Trophoblast cell (in vitro differentiated cells and primary cell): ENCODE measurements around the gene SPATS2.

Experiments used
- DNase-seq, 2 donors: peaks; one replicate each; pipeline ENCODE4 v3.0.0-alpha.2; 2016
- H2AFZ ChIP-seq: 2 replicates; pipeline ENCODE4 v1.6.1; 2013; ENCODE audit warnings: low read length, moderate library complexity, mild to moderate bottlenecking; ENCODE audit not compliant: insufficient read depth, poor library complexity
- H2AK5ac ChIP-seq: 2 replicates; pipeline ENCODE4 v1.6.1; 2013; ENCODE audit warnings: mild to moderate bottlenecking, low read length
- H2BK120ac ChIP-seq: 2 replicates; pipeline ENCODE4 v1.6.1; 2013; ENCODE audit warnings: low read length, mild to moderate bottlenecking, moderate library complexity; ENCODE audit not compliant: insufficient read depth, poor library complexity
- H2BK12ac ChIP-seq: 2 replicates; pipeline ENCODE4 v1.6.1; 2013; ENCODE audit warnings: mild to moderate bottlenecking, low read length, moderate library complexity
- H2BK5ac ChIP-seq: 2 replicates; pipeline ENCODE4 v1.6.1; 2013; ENCODE audit warnings: low read length, low read depth, moderate library complexity, mild to moderate bottlenecking; ENCODE audit not compliant: poor library complexity
- H3K14ac ChIP-seq: 2 replicates; pipeline ENCODE4 v1.6.1; 2013; ENCODE audit warnings: mild to moderate bottlenecking, low read length
- H3K18ac ChIP-seq: 2 replicates; pipeline ENCODE4 v1.6.1; 2013; ENCODE audit warnings: mild to moderate bottlenecking, low read length
- H3K23ac ChIP-seq: 2 replicates; pipeline ENCODE4 v1.6.1; 2013; ENCODE audit warnings: low read length
- H3K27ac ChIP-seq: 2 replicates; pipeline ENCODE4 v1.5.1; 2013; ENCODE audit warnings: low read depth, mild to moderate bottlenecking, inconsistent platforms, low read length, moderate library complexity
- H3K27me3 ChIP-seq: 2 replicates; pipeline ENCODE4 v1.6.1; 2013; ENCODE audit warnings: inconsistent platforms, mild to moderate bottlenecking, low read length, moderate library complexity; ENCODE audit not compliant: insufficient read depth
- H3K36me3 ChIP-seq, 2 experiments: 1 replicate in 1 of 2; 2 replicates in 1 of 2; pipeline ENCODE4 v1.6.1; 2013; ENCODE audit warnings: low read length in 2 of 2, mild to moderate bottlenecking in 2 of 2, moderate library complexity in 1 of 2; ENCODE audit not compliant: insufficient read depth in 2 of 2, control insufficient read depth in 1 of 2
- H3K4ac ChIP-seq: 2 replicates; pipeline ENCODE4 v1.6.1; 2013; ENCODE audit warnings: low read depth, mild to moderate bottlenecking, low read length, moderate library complexity
- H3K4me1 ChIP-seq, 2 experiments: 1 replicate in 1 of 2; 2 replicates in 1 of 2; pipeline ENCODE4 v1.6.1; 2013; ENCODE audit warnings: low read length in 2 of 2, mild to moderate bottlenecking in 2 of 2, moderate library complexity in 1 of 2; ENCODE audit not compliant: insufficient read depth in 2 of 2, control insufficient read depth in 1 of 2
- H3K4me2 ChIP-seq: 2 replicates; pipeline ENCODE4 v1.6.1; 2013; ENCODE audit warnings: inconsistent platforms, mild to moderate bottlenecking, low read length, moderate library complexity
- H3K4me3 ChIP-seq: 2 replicates; pipeline ENCODE4 v1.5.1; 2013; ENCODE audit warnings: mild to moderate bottlenecking, low read depth, low read length, inconsistent platforms
- H3K79me1 ChIP-seq: one replicate; pipeline ENCODE4 v1.6.1; 2013; ENCODE audit warnings: low read length
- H3K79me2 ChIP-seq: 2 replicates; pipeline ENCODE4 v1.6.1; 2013; ENCODE audit warnings: low read length, mild to moderate bottlenecking; ENCODE audit not compliant: control insufficient read depth, insufficient read depth, poor library complexity
- H3K9ac ChIP-seq: 2 replicates; pipeline ENCODE4 v1.6.1; 2013; ENCODE audit warnings: mild to moderate bottlenecking, low read length
- H3K9me3 ChIP-seq: 2 replicates; pipeline ENCODE4 v1.6.1; 2013; ENCODE audit warnings: low read depth, mild to moderate bottlenecking, control low read depth, inconsistent platforms, low read length; ENCODE audit not compliant: insufficient read depth
- H4K12ac ChIP-seq: 2 replicates; pipeline ENCODE4 v1.6.1; 2013; ENCODE audit warnings: low read depth, mild to moderate bottlenecking, low read length, moderate library complexity
- H4K8ac ChIP-seq: 2 replicates; pipeline ENCODE4 v1.6.1; 2013; ENCODE audit warnings: low read depth, mild to moderate bottlenecking, low read length, moderate library complexity
- H4K91ac ChIP-seq: one replicate; pipeline ENCODE4 v1.6.1; 2013; ENCODE audit warnings: low read depth, mild to moderate bottlenecking, low read length, moderate library complexity
- WGBS: extraction: QIAGEN DNeasy Blood & Tissue Kit; methylation state at CpG from one replicate; pipeline ENCODE4 v1.1.7; 2013; ENCODE audit warnings: missing lambda C conversion rate; ENCODE audit not compliant: insufficient read length, insufficient coverage; ENCODE audit errors: extremely low coverage; 5-methylcytosine and 5-hydroxymethylcytosine counted together

The SPATS2 gene

GRCh38 chr12:49548481-49548821 lies 181.2 kb downstream of the SPATS2 start:
- Histone ChIP-seq H4K91ac (no peak overlapping the region), H3K4me2 (no peak overlapping the region), H3K4me1 (peaks cover 3 to 8% of the 10 kb centered on the region in 2 experiments), H2BK12ac (no peak overlapping the region), H3K36me3 (no peaks in the 10 kb centered on the region), H3K4ac (no peak overlapping the region), H2BK5ac (no peak overlapping the region), H3K14ac (no peak overlapping the region), H2AFZ (no peak overlapping the region), H2AK5ac (no peak overlapping the region), H4K8ac (no peak overlapping the region), H3K79me1 (no peaks in the 10 kb centered on the region), H3K23ac (no peak overlapping the region), H3K79me2 (no peaks in the 10 kb centered on the region), H2BK120ac (no peak overlapping the region), H3K18ac (no peak overlapping the region), H3K27ac (no peak overlapping the region), H4K12ac (no peak overlapping the region), H3K9me3 (peaks cover 9% of the 10 kb centered on the region), H3K9ac (no peak overlapping the region), H3K4me3 (no peak overlapping the region), H3K27me3 (peaks cover 27% of the 10 kb centered on the region)
- WGBS, result no CpG with 5 or more reads among the region's 8 CpGs
- DNase-seq, result no peak

- H2BK5ac ChIP-seq, result no peak overlapping the region
- H2BK12ac ChIP-seq, result no peak overlapping the region
- no peaks in the 10 kb centered on the region for H3K79me1 ChIP-seq
- H3K4me1 ChIP-seq, result peaks cover 3 to 8% of the 10 kb centered on the region in 2 experiments
- peak overlapping the region; percentile 51 for H3K4me2 ChIP-seq
- H3K9me3 ChIP-seq, result peaks cover 9% of the 10 kb centered on the region
- no peak overlapping the region for H3K14ac ChIP-seq
- no peak overlapping the region for H2AK5ac ChIP-seq
- peak overlapping the region; percentile 31 for H3K4me3 ChIP-seq
- H3K27ac ChIP-seq, result no peak overlapping the region
- H3K4ac ChIP-seq, result no peak overlapping the region
- peak overlapping the region; percentile 13 for H2AFZ ChIP-seq
- no peaks in the 10 kb centered on the region for H3K79me2 ChIP-seq
- H3K18ac ChIP-seq, result no peak overlapping the region
- H3K36me3 ChIP-seq, result no peaks in the 10 kb centered on the region
- DNase-seq, result peak in 1 of 2 donors; percentile 40
- no peak overlapping the region for H4K12ac ChIP-seq
- WGBS, result no CpG with 5 or more reads among the region's 70 CpGs
- peak overlapping the region; percentile 17 for H4K8ac ChIP-seq
- no peak overlapping the region for H2BK120ac ChIP-seq
- no peak overlapping the region for H3K23ac ChIP-seq
- peaks cover 27% of the 10 kb centered on the region for H3K27me3 ChIP-seq
- no peak overlapping the region for H4K91ac ChIP-seq
- no peak overlapping the region for H3K9ac ChIP-seq
These were observed 181.8 kb downstream of the SPATS2 start for GRCh38 chr12:49548822-49549648.

- H2AFZ ChIP-seq, result no peak overlapping the region
- no CpG with 5 or more reads among the region's 28 CpGs for WGBS
These were observed 182.8 kb downstream of the SPATS2 start for GRCh38 chr12:49549735-49550692.

GRCh38 chr12:49550693-49551252 lies 183.5 kb downstream of the SPATS2 start:
- Histone ChIP-seq H2BK12ac (no peak overlapping the region), H4K91ac (no peak overlapping the region), H2BK120ac (no peak overlapping the region), H3K14ac (no peak overlapping the region), H3K27ac (no peak overlapping the region), H3K9ac (no peak overlapping the region), H4K12ac (no peak overlapping the region), H3K9me3 (peaks cover 4% of the 10 kb centered on the region), H3K4me1 (peaks cover 3 to 8% of the 10 kb centered on the region in 2 experiments), H3K23ac (no peak overlapping the region), H3K36me3 (no peaks in the 10 kb centered on the region), H3K4ac (no peak overlapping the region), H3K4me3 (no peak overlapping the region), H2BK5ac (no peak overlapping the region), H2AK5ac (no peak overlapping the region), H3K27me3 (peaks cover 19% of the 10 kb centered on the region), H3K79me2 (no peaks in the 10 kb centered on the region), H3K79me1 (no peaks in the 10 kb centered on the region), H3K4me2 (no peak overlapping the region), H4K8ac (no peak overlapping the region), H2AFZ (no peak overlapping the region), H3K18ac (no peak overlapping the region)
- WGBS, result no CpG with 5 or more reads among the region's 6 CpGs
- DNase-seq, result no peak

More at GRCh38 chr12:49549735-49550692, 182.8 kb downstream of the SPATS2 start:
- H2AK5ac ChIP-seq, result no peak overlapping the region
- no peak overlapping the region for H3K27ac ChIP-seq
- H2BK12ac ChIP-seq, result no peak overlapping the region
- no peaks in the 10 kb centered on the region for H3K79me2 ChIP-seq
- H3K79me1 ChIP-seq, result no peaks in the 10 kb centered on the region
- no peak overlapping the region for H3K9ac ChIP-seq
- H2BK120ac ChIP-seq, result no peak overlapping the region
- H3K27me3 ChIP-seq, result peaks cover 19% of the 10 kb centered on the region
- no peak for DNase-seq
- H4K12ac ChIP-seq, result no peak overlapping the region
- H3K4ac ChIP-seq, result no peak overlapping the region
- H3K9me3 ChIP-seq, result peaks cover 5% of the 10 kb centered on the region
- H4K91ac ChIP-seq, result no peak overlapping the region
- no peak overlapping the region for H3K18ac ChIP-seq
- no peak overlapping the region for H4K8ac ChIP-seq
- H3K4me1 ChIP-seq, result peaks cover 3 to 8% of the 10 kb centered on the region in 2 experiments
- no peak overlapping the region for H3K14ac ChIP-seq
- H3K36me3 ChIP-seq, result no peaks in the 10 kb centered on the region
- H2BK5ac ChIP-seq, result no peak overlapping the region
- H3K23ac ChIP-seq, result no peak overlapping the region
- H3K4me3 ChIP-seq, result no peak overlapping the region
- H3K4me2 ChIP-seq, result no peak overlapping the region
